H1 (cell line): Measurements from ENCODE around the gene PIM1. TPM values are rescaled to one million over a fixed set of nuclear protein-coding genes. Genes with fewer than 3 reads are reported as not detected.

Source experiments
- CTCF ChIA-PET: fragments of 300-600 bp; sonication (Branson Sonifier 250); formaldehyde crosslinking; loops from one replicate; lab custom pipeline; 2021; ENCODE audit not compliant: partially characterized antibody; lab: Charles Lee
- POLR2A ChIA-PET: fragments of 300-600 bp; sonication (Branson Sonifier 250); formaldehyde crosslinking; loops from one replicate; lab custom pipeline; 2021; ENCODE audit warnings: inconsistent platforms; ENCODE audit not compliant: partially characterized antibody; lab: Charles Lee
- DNase-seq, 2 experiments: peaks; one replicate each; pipeline versions ENCODE4 v3.0.0 to v3.0.0-alpha.2; 2010 to 2022; ENCODE audit warnings: low spot score in 2 of 2, low read depth in 1 of 2, mixed read lengths in 1 of 2
- FAIRE-seq: peaks from 2 replicates; lab custom pipeline; 2011; peaks lifted over from hg19 to GRCh38; lab: Jason Lieb, UNC
- H2AFZ ChIP-seq: 2 replicates; pipeline ENCODE4 v1.8.1; 2012; ENCODE audit warnings: low read length, inconsistent platforms
- H2AK5ac ChIP-seq: 2 replicates; pipeline ENCODE4 v1.6.1; 2013; ENCODE audit warnings: low read depth, low read length
- H2BK120ac ChIP-seq: replicated peaks from 2 replicates; pipeline ENCODE3; 2013; ENCODE audit warnings: low read depth, low read length, inconsistent platforms
- H2BK12ac ChIP-seq: 2 replicates; pipeline ENCODE4 v1.6.1; 2013; ENCODE audit warnings: low read depth, low read length
- H2BK15ac ChIP-seq: 2 replicates; pipeline ENCODE4 v1.6.1; 2013; ENCODE audit warnings: low read length
- H2BK20ac ChIP-seq: 2 replicates; pipeline ENCODE4 v1.6.1; 2013; ENCODE audit warnings: low read length
- H2BK5ac ChIP-seq: 2 replicates; pipeline ENCODE4 v1.6.1; 2013; ENCODE audit warnings: low read depth, low read length
- H3K14ac ChIP-seq: 2 replicates; pipeline ENCODE4 v1.6.1; 2013; ENCODE audit warnings: inconsistent platforms; ENCODE audit not compliant: insufficient read length
- H3K18ac ChIP-seq: 2 replicates; pipeline ENCODE4 v1.6.1; 2013; ENCODE audit warnings: low read length; ENCODE audit errors: extremely low read depth
- H3K23ac ChIP-seq: 2 replicates; pipeline ENCODE4 v1.6.1; 2013; ENCODE audit warnings: inconsistent platforms; ENCODE audit not compliant: insufficient read length
- H3K23me2 ChIP-seq: 2 replicates; pipeline ENCODE4 v1.6.1; 2013; ENCODE audit warnings: low read depth, low read length
- H3K27ac ChIP-seq: 2 replicates; pipeline ENCODE4 v1.6.1; 2011; ENCODE audit warnings: low read depth, low read length, inconsistent platforms
- H3K27me3 ChIP-seq, 4 experiments: replicated peaks in 1 of 4; 1 replicate in 1 of 4; 2 replicates in 3 of 4; pipeline versions ENCODE4 v1.6.1 to v1.8.1; 2011 to 2013; ENCODE audit warnings: low read length in 3 of 4, mild to moderate bottlenecking in 3 of 4, inconsistent platforms in 2 of 4, mixed read lengths in 2 of 4, moderate library complexity in 1 of 4; ENCODE audit not compliant: control insufficient read depth in 3 of 4, insufficient read depth in 3 of 4; ENCODE audit errors: extremely low read depth in 1 of 4
- H3K36me3 ChIP-seq, 4 experiments: 2 replicates each; pipeline versions ENCODE4 v1.6.1 to v1.8.1; 2011 to 2013; ENCODE audit warnings: mild to moderate bottlenecking in 4 of 4, low read length in 3 of 4, moderate library complexity in 2 of 4, control low read depth in 1 of 4, inconsistent platforms in 1 of 4; ENCODE audit not compliant: insufficient read depth in 4 of 4, control insufficient read depth in 2 of 4
- H3K4ac ChIP-seq: replicated peaks from 2 replicates; pipeline ENCODE3; 2013; ENCODE audit warnings: low read length, low read depth, mixed read lengths, inconsistent platforms; ENCODE audit not compliant: insufficient read length
- H3K4me1 ChIP-seq, 4 experiments: replicated peaks in 1 of 4; 1 replicate in 1 of 4; 2 replicates in 3 of 4; pipeline versions ENCODE4 v1.6.1 to v1.8.1; 2011 to 2013; ENCODE audit warnings: low read length in 3 of 4, inconsistent platforms in 2 of 4, mixed read lengths in 1 of 4; ENCODE audit not compliant: insufficient read depth in 4 of 4, control insufficient read depth in 3 of 4
- H3K4me2 ChIP-seq, 2 experiments: 2 replicates each; pipeline versions ENCODE4 v1.6.1 to v1.8.1; 2011 to 2013; ENCODE audit warnings: low read depth in 2 of 2, low read length in 2 of 2, control low read depth in 1 of 2, inconsistent platforms in 1 of 2, mild to moderate bottlenecking in 1 of 2; ENCODE audit not compliant: insufficient read depth in 1 of 2
- H3K4me3 ChIP-seq, 4 experiments: fragments of 200-600, 300-600 bp in 1 of 4; sonication (generic), shearing (Covaris generic), sonication (Bioruptor Twin) in 1 of 4; 2 replicates each; pipeline versions ENCODE4 v1.5.1 to v1.8.1; 2011 to 2016; ENCODE audit warnings: low read length in 4 of 4, low read depth in 3 of 4, control low read depth in 2 of 4, inconsistent platforms in 2 of 4, mild to moderate bottlenecking in 2 of 4, mixed read lengths in 1 of 4, moderate library complexity in 1 of 4; ENCODE audit not compliant: insufficient read depth in 2 of 4; ENCODE audit errors: extremely low read depth in 1 of 4
- H3K56ac ChIP-seq: replicated peaks from 2 replicates; pipeline ENCODE3; 2013; ENCODE audit warnings: low read depth, mild to moderate bottlenecking, mixed read lengths, low read length, inconsistent platforms; ENCODE audit not compliant: insufficient read length
- H3K79me1 ChIP-seq: 2 replicates; pipeline ENCODE4 v1.6.1; 2013; ENCODE audit warnings: low read depth, low read length, control low read depth
- H3K79me2 ChIP-seq, 2 experiments: 2 replicates each; pipeline versions ENCODE4 v1.6.1 to v1.8.1; 2012 to 2013; ENCODE audit warnings: low read length in 2 of 2, mild to moderate bottlenecking in 2 of 2, inconsistent platforms in 1 of 2; ENCODE audit not compliant: insufficient read depth in 2 of 2, control insufficient read depth in 1 of 2
- H3K9ac ChIP-seq, 4 experiments: replicated peaks in 1 of 4; 1 replicate in 1 of 4; 2 replicates in 3 of 4; pipeline versions ENCODE4 v1.6.1 to v1.8.1; 2011 to 2013; ENCODE audit warnings: low read depth in 3 of 4, low read length in 3 of 4, control low read depth in 2 of 4, mild to moderate bottlenecking in 2 of 4, moderate library complexity in 2 of 4, inconsistent platforms in 1 of 4; ENCODE audit errors: extremely low read depth in 1 of 4
- H3K9me3 ChIP-seq, 2 experiments: 2 replicates each; pipeline versions ENCODE4 v1.6.1 to v1.8.1; 2012 to 2013; ENCODE audit warnings: mild to moderate bottlenecking in 2 of 2, moderate library complexity in 2 of 2, control low read depth in 1 of 2, inconsistent platforms in 1 of 2, low read depth in 1 of 2, low read length in 1 of 2, mixed read lengths in 1 of 2; ENCODE audit not compliant: insufficient read depth in 2 of 2
- H4K20me1 ChIP-seq, 2 experiments: replicated peaks in 1 of 2; 2 replicates each; pipeline versions ENCODE3 to v1.8.1; 2011 to 2013; ENCODE audit warnings: inconsistent platforms in 2 of 2, low read length in 2 of 2, mild to moderate bottlenecking in 1 of 2; ENCODE audit not compliant: insufficient read depth in 2 of 2, control insufficient read depth in 1 of 2
- H4K5ac ChIP-seq: 2 replicates; pipeline ENCODE4 v1.6.1; 2013; ENCODE audit warnings: low read length, low read depth, mixed read lengths, inconsistent platforms; ENCODE audit not compliant: insufficient read length
- H4K8ac ChIP-seq: 2 replicates; pipeline ENCODE4 v1.8.0; 2013; ENCODE audit warnings: mild to moderate bottlenecking, moderate library complexity, low read length, inconsistent platforms; ENCODE audit not compliant: insufficient read depth; ENCODE audit errors: extremely low read depth
- H4K91ac ChIP-seq: replicated peaks from 2 replicates; pipeline ENCODE3; 2013; ENCODE audit warnings: low read length, mixed read lengths, inconsistent platforms; ENCODE audit not compliant: insufficient read length
- BACH1 ChIP-seq: IDR thresholded peaks from 2 replicates; pipeline ENCODE4 v1.6.1; 2012; ENCODE audit warnings: low read length, improper control_type of control experiment
- BRCA1 ChIP-seq: IDR thresholded peaks from 2 replicates; pipeline ENCODE4 v1.6.1; 2012; ENCODE audit warnings: low read depth, low read length, improper control_type of control experiment
- JUND ChIP-seq: IDR thresholded peaks from 2 replicates; pipeline ENCODE4 v1.6.1; 2011; ENCODE audit warnings: mild to moderate bottlenecking, improper control_type of control experiment, low read length
- KDM5A ChIP-seq: fragments of 200-600 bp; IDR thresholded peaks from 2 replicates; pipeline ENCODE4 v1.7.1; 2012; ENCODE audit warnings: mild to moderate bottlenecking, low read length, inconsistent platforms, mixed read lengths
- NANOG ChIP-seq: IDR thresholded peaks from 2 replicates; pipeline ENCODE4 v1.6.1; 2011; ENCODE audit warnings: low read length, low read depth, mild to moderate bottlenecking, inconsistent platforms; ENCODE audit not compliant: insufficient read depth, poor library complexity, severe bottlenecking
- POLR2AphosphoS5 ChIP-seq: IDR thresholded peaks from 2 replicates; pipeline ENCODE4 v1.6.1; 2011; ENCODE audit warnings: low read depth, low read length
- RBBP5 ChIP-seq: IDR thresholded peaks from 2 replicates; pipeline ENCODE4 v1.7.1; 2012; ENCODE audit warnings: low read depth, mild to moderate bottlenecking, inconsistent platforms, low read length, moderate library complexity, borderline replicate concordance
- TAF7 ChIP-seq: optimal IDR thresholded peaks from 2 replicates; pipeline ENCODE3; 2011; ENCODE audit warnings: low read depth, mild to moderate bottlenecking, inconsistent platforms, low read length, moderate library complexity, borderline replicate concordance
- polyA plus RNA-seq, 7 experiments: library from polyadenylated mRNA; depleted of rRNA in 3 of 7; stranded (reverse) in 5 of 7; unstranded in 2 of 7; fragments of >200 nt in 5 of 7; fragments of 200-250 nt in 2 of 7; gene quantifications; 1 replicate in 5 of 7; 2 replicates in 1 of 7; 4 replicates in 1 of 7; pipeline versions ENCODE4 v1.2.1 to v1.2.3, GENCODE V29; 2011 to 2013; ENCODE audit warnings: missing spikeins in 2 of 7, mixed read lengths in 2 of 7
- total RNA-seq: library from RNA; stranded (reverse); fragmentation: NEBNext Ultra II Directional; extraction: Animal tissue kit (Norgen Biotek cat#: 25700); gene quantifications from 2 replicates; pipeline ENCODE4 v1.2.1, GENCODE V29; 2021
- TF ChIP-seq, protein P1 (sequence below): IDR thresholded peaks from 2 replicates; pipeline ENCODE4 v1.6.1; 2012; ENCODE audit warnings: inconsistent platforms
- TF ChIP-seq, protein P2 (sequence below), 3 experiments: IDR thresholded peaks; 1 replicate in 2 of 3; 2 replicates in 1 of 3; pipeline versions ENCODE4 v1.5.1 to v1.6.1; 2011; ENCODE audit warnings: low read length in 3 of 3, mild to moderate bottlenecking in 3 of 3, inconsistent platforms in 2 of 3, low read depth in 1 of 3, moderate library complexity in 1 of 3; ENCODE audit not compliant: insufficient read depth in 1 of 3; ENCODE audit errors: control extremely low read depth in 1 of 3

PIM1 gene
- total and polyA plus RNA-seq, 2 of the 8 experiments (the other 6 are each of a cell fraction or from before 2014, with no cell fraction given), result 25.5 to 94.9 TPM

DNA sequence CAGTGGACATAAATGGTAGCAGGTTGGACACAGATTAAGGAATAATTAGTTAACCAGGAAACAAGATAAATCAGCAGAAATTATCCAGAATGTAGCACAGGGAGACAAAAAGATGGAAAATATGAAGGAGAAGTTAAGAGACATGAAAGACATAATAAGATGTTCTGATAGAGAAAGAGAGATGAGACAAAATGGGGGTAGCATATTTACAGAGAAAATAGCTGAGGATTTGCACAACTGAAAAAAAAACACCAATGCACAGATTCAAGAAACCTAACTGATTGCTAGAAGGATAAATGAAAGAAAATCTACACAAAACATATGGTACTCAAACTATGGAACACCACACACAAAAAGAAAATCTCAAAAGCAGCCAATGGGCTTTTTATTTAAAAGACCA is 53.0 kb downstream of the PIM1 start:
- Histone ChIP-seq H3K27ac (no peak overlapping the region), H2BK20ac (no peak overlapping the region), H3K14ac (no peak overlapping the region), H3K4me1 (no peaks in the 10 kb centered on the region; a peak in 1 of 7 replicates), H2BK120ac (no peak overlapping the region), H4K91ac (no peak overlapping the region), H2BK5ac (no peak overlapping the region), H3K79me2 (no peaks in the 10 kb centered on the region), H3K56ac (no peak overlapping the region), H3K36me3 (no peaks in the 10 kb centered on the region), H3K4ac (no peak overlapping the region), H3K79me1 (no peaks in the 10 kb centered on the region), H2BK12ac (no peak overlapping the region), H3K9ac (no peak overlapping the region), H3K4me2 (peak overlapping the region; percentile 71 to 88; a peak in 2 of 4 replicates), H2BK15ac (no peak overlapping the region), H4K8ac (no peak overlapping the region), H4K20me1 (no peaks in the 10 kb centered on the region), H3K23ac (no peak overlapping the region), H2AFZ (no peak overlapping the region), H4K5ac (no peak overlapping the region), H2AK5ac (no peak overlapping the region), H3K4me3 (peak overlapping the region; percentile 4 to 68 (median 50); a peak in 6 of 8 replicates), H3K27me3 (no peaks in the 10 kb centered on the region), H3K23me2 (peaks cover 5% of the 10 kb centered on the region; the same call in 1 of the 2 replicates), H3K18ac (no peak overlapping the region), H3K9me3 (no peaks in the 10 kb centered on the region)
- CTCF ChIA-PET, result interaction anchor here (1.4 to 6.2 kb wide), 2 partner anchors 14 to 205 kb away, joined by 3 to 55 read pairs; no protein-coding TSS in a partner anchor
- no peak for TF ChIP-seq KDM5A
- TF ChIP-seq BRCA1, result no peak
- no peak for TF ChIP-seq BACH1
- no peak for TF ChIP-seq NANOG
- TF ChIP-seq, protein P1, sequence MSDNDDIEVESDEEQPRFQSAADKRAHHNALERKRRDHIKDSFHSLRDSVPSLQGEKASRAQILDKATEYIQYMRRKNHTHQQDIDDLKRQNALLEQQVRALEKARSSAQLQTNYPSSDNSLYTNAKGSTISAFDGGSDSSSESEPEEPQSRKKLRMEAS, result no peak
- no peak for TF ChIP-seq TAF7
- TF ChIP-seq, protein P2, sequence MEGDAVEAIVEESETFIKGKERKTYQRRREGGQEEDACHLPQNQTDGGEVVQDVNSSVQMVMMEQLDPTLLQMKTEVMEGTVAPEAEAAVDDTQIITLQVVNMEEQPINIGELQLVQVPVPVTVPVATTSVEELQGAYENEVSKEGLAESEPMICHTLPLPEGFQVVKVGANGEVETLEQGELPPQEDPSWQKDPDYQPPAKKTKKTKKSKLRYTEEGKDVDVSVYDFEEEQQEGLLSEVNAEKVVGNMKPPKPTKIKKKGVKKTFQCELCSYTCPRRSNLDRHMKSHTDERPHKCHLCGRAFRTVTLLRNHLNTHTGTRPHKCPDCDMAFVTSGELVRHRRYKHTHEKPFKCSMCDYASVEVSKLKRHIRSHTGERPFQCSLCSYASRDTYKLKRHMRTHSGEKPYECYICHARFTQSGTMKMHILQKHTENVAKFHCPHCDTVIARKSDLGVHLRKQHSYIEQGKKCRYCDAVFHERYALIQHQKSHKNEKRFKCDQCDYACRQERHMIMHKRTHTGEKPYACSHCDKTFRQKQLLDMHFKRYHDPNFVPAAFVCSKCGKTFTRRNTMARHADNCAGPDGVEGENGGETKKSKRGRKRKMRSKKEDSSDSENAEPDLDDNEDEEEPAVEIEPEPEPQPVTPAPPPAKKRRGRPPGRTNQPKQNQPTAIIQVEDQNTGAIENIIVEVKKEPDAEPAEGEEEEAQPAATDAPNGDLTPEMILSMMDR (IDR thresholded peaks at IDR 0.05; ENCODE audit: control extremely low read depth in 1 of 3, insufficient read depth in 1 of 3, low read depth in 1 of 3, low read length in 3 of 3), result no peak
- no peak for TF ChIP-seq RBBP5
- no peak for TF ChIP-seq POLR2AphosphoS5
- no peak for TF ChIP-seq JUND
- POLR2A ChIA-PET, result interaction anchor here (1.1 to 1.2 kb wide), 3 partner anchors 12 to 237 kb away, joined by 3 to 4 read pairs (median 3); partner anchors contain the start of gene MTCH1
- DNase-seq (no peak), FAIRE-seq (no peak)
